Mesothelial cell of epicardium (in vitro differentiated cells): Measurements from ENCODE around the gene SETBP1. TPM values are rescaled to one million over a fixed set of nuclear protein-coding genes. Genes with fewer than 3 reads are reported as not detected.
"Not testable (repeated sequence)": the region's sequence is repeated elsewhere in the genome, so short reads cannot be mapped to it uniquely, and the experiment has no call there.

Experiments
- DNase-seq, 2 experiments: peaks; one replicate each; pipeline ENCODE4 v3.0.0; 2021; ENCODE audit warnings: low spot score in 2 of 2; ENCODE audit not compliant: unreplicated experiment in 2 of 2
- H3K27ac Mint-ChIP-seq: 2 replicates; pipeline ENCODE4 v1.8.0; 2021; ENCODE audit warnings: mixed read lengths
- H3K27me3 Mint-ChIP-seq: 2 replicates; pipeline ENCODE4 v1.8.0; 2021; ENCODE audit warnings: low read depth, mixed read lengths
- H3K36me3 Mint-ChIP-seq: 2 replicates; pipeline ENCODE4 v1.8.0; 2021; ENCODE audit warnings: mixed read lengths
- H3K4me1 Mint-ChIP-seq: 2 replicates; pipeline ENCODE4 v1.8.0; 2021; ENCODE audit warnings: mixed read lengths
- H3K4me3 Mint-ChIP-seq: 2 replicates; pipeline ENCODE4 v1.8.0; 2021; ENCODE audit warnings: mild to moderate bottlenecking, moderate library complexity, mixed read lengths
- H3K9me3 Mint-ChIP-seq: 2 replicates; pipeline ENCODE4 v1.8.0; 2021; ENCODE audit warnings: mixed read lengths
- CTCF ChIP-seq: fragments of 200-600 bp; sonication (generic); IDR thresholded peaks from one replicate; pipeline ENCODE4 v1.5.0; 2021; ENCODE audit warnings: antibody characterized with exemption; ENCODE audit not compliant: unreplicated experiment
- total RNA-seq: library from RNA; stranded (reverse); gene quantifications from 3 replicates; pipeline ENCODE4 v1.2.1, GENCODE V29; 2021

SETBP1 gene
- total RNA-seq, 1 donor from 2014 or later = 47.7 TPM

DNA sequence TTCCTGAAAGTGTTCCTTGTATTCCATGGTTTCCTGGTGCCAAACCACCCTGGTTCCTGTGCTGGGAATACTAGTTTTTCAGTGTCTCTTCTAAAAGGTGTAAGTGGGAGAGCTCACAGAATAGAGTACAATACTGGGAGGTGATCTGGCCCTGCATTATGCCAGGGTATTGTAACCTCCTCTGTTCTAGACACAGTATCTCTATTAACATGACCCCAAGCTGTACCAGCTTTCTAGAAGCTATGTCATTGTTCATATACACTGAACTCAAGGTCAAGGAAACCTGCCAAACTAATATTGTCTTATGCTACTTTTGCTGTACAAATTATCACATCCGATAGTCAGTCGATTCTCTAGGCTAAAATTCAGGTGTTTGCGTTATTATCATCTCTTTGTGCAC, 32.7 kb downstream of the SETBP1 start:
- H3K9me3 Mint-ChIP-seq = peaks cover 10% of the 10 kb centered on the region
- no peaks in the 10 kb centered on the region for H3K27me3 Mint-ChIP-seq
- H3K27ac Mint-ChIP-seq = no peak overlapping the region
- TF ChIP-seq CTCF = no peak
- H3K4me3 Mint-ChIP-seq = no peak overlapping the region
- H3K4me1 Mint-ChIP-seq = peaks cover 18% of the 10 kb centered on the region
- DNase-seq = no peak
- H3K36me3 Mint-ChIP-seq = peaks cover 26% of the 10 kb centered on the region

- TF ChIP-seq CTCF = no peak
- peaks cover 10% of the 10 kb centered on the region for H3K9me3 Mint-ChIP-seq
- peaks cover 17% of the 10 kb centered on the region for H3K4me1 Mint-ChIP-seq
- no peak overlapping the region for H3K27ac Mint-ChIP-seq
- H3K36me3 Mint-ChIP-seq = peaks cover 27% of the 10 kb centered on the region
- no peak for DNase-seq
- no peak overlapping the region for H3K4me3 Mint-ChIP-seq
- no peaks in the 10 kb centered on the region for H3K27me3 Mint-ChIP-seq
Measured at GRCh38 chr18:44714376-44714775, 33.7 kb downstream of the SETBP1 start.

- peaks cover 10% of the 10 kb centered on the region for H3K9me3 Mint-ChIP-seq
- H3K27me3 Mint-ChIP-seq = no peaks in the 10 kb centered on the region
- H3K36me3 Mint-ChIP-seq = peaks cover 30% of the 10 kb centered on the region
- no peak for TF ChIP-seq CTCF
- H3K27ac Mint-ChIP-seq = peak overlapping the region; percentile 62
- H3K4me1 Mint-ChIP-seq = peaks cover 10% of the 10 kb centered on the region
- no peak overlapping the region for H3K4me3 Mint-ChIP-seq
- DNase-seq = no peak
Measured at GRCh38 chr18:44715245-44715644, 34.6 kb downstream of the SETBP1 start.

DNA sequence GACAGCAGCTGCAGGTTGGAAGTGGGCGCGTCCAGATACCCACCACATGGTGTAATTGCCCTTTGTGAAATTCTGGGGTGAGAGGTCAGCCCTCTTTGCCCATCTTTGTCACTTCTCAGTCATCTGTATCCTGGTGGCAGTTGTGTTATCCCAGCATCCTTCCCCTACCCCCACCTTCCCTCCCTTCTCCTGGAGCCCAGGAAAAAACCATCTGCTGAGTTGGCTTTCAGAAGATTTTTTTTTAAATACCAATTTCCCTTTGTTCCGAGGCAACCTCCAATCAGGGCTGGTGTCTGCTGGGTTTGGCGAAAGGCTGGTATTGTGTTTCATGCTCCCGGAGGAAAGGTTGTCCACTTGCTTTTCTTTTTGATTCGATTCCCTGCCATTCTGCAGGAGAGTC, 35.2 kb downstream of the SETBP1 start:
- H3K4me3 Mint-ChIP-seq = no peak overlapping the region
- H3K27ac Mint-ChIP-seq = no peak overlapping the region
- no peak for TF ChIP-seq CTCF
- peaks cover 10% of the 10 kb centered on the region for H3K4me1 Mint-ChIP-seq
- no peaks in the 10 kb centered on the region for H3K27me3 Mint-ChIP-seq
- peaks cover 32% of the 10 kb centered on the region for H3K36me3 Mint-ChIP-seq
- no peak for DNase-seq
- H3K9me3 Mint-ChIP-seq = peaks cover 10% of the 10 kb centered on the region

DNA sequence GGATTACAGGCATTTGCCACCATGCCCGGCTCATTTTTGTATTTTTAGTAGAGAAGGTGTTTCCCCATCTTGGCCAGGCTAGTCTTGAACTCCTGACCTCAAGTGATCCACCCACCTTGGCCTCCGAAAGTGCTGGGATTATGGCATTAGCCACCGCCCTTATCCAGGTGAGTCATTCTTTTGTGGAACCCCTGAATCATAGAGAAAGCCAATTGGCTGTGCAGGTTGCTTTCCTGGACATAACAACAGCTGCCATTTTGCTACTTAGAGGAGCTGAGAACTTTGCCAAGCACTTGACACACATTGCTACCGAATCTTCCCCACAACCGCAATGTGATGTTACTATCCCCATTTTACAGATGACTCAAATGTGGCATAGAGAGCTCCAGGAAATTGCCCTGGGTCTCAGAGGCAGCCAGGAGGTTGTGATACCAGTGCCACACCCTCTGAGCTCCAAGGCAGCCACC, 36.0 kb downstream of the SETBP1 start:
- H3K27ac Mint-ChIP-seq = no peak overlapping the region
- no peak overlapping the region for H3K4me3 Mint-ChIP-seq
- no peak for DNase-seq
- H3K4me1 Mint-ChIP-seq = peaks cover 10% of the 10 kb centered on the region
- peaks cover 32% of the 10 kb centered on the region for H3K36me3 Mint-ChIP-seq
- no peaks in the 10 kb centered on the region for H3K27me3 Mint-ChIP-seq
- TF ChIP-seq CTCF = no peak
- peaks cover 10% of the 10 kb centered on the region for H3K9me3 Mint-ChIP-seq

- H3K9me3 Mint-ChIP-seq = peaks cover under 1% of the 10 kb centered on the region
- no peak overlapping the region for H3K27ac Mint-ChIP-seq
- no peak for DNase-seq
- H3K4me3 Mint-ChIP-seq = no peak overlapping the region
- no peak for TF ChIP-seq CTCF
- peaks cover 26% of the 10 kb centered on the region for H3K4me1 Mint-ChIP-seq
- H3K36me3 Mint-ChIP-seq = peaks cover 12% of the 10 kb centered on the region
- no peaks in the 10 kb centered on the region for H3K27me3 Mint-ChIP-seq
Measured at GRCh38 chr18:44719519-44720060, 38.9 kb downstream of the SETBP1 start.

GRCh38 chr18:44721748-44722147, 41.1 kb downstream of the SETBP1 start:
- not testable (repeated sequence) for H3K4me3 Mint-ChIP-seq
- peaks cover 28% of the 10 kb centered on the region for H3K4me1 Mint-ChIP-seq

More at GRCh38 chr18:44721748-44722147, 41.1 kb downstream of the SETBP1 start:
- not testable (repeated sequence) for H3K27me3 Mint-ChIP-seq, DNase-seq, H3K9me3 Mint-ChIP-seq, H3K27ac Mint-ChIP-seq
- H3K36me3 Mint-ChIP-seq = peaks cover 11% of the 10 kb centered on the region
